OCI-LY3 (cell line): ENCODE data around the gene CRYL1.

ENCODE experiments used
- CTCF ChIP-seq: fragments of 200-600, 300-600 bp; sonication (generic); IDR thresholded peaks from 2 replicates; pipeline ENCODE4 v1.5.1; 2014; ENCODE audit warnings: antibody characterized with exemption, low read length, low read depth
- EZH2phosphoT487 ChIP-seq: fragments of 200-600 bp; shearing (Covaris generic); IDR thresholded peaks from 2 replicates; pipeline ENCODE4 v1.6.1; 2018; ENCODE audit warnings: antibody characterized with exemption, mixed run types, low read depth

DNA sequence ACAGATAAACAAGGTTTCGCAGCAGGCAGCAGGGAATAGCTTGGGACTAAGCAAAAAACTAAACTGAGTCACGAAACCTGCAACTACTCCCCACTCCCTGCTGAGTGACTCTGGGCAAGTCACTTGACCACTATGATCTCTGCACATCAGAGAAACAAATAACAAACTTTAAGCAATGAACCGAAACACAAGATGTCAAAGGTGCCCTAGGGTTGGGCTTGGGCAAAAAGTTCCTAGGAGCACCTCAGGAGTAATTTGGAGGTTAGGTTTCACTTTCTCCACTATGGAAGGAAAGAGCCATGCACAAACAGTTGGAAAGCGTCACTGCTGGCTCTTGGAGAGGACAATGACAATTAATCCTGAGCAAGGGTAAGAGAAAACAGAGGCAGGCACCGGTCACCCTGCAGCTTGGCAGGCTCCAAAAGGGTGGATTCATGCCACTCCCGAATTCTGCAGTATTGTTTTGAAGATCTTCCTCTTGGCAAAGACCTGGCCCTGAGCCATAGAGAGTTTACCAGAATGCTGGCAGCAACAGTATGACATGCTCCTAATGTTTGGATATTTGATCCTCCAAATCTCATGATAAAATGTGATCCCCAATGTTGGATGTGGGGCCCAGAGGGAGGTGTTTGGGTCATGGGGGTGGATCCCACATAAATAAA is 60.3 kb downstream of the CRYL1 start:
- no peak for TF ChIP-seq EZH2phosphoT487
- no peak for TF ChIP-seq CTCF
